SK-N-SH treated with all-trans-retinoic acid at 6 μM for 48 hours (cell line): ENCODE measurements around the gene LAMB1.
A peak's percentile ranks its signal among the peaks of the same experiment; 100 is the strongest.

Experiments
- ATAC-seq: fragments of 200-7000 bp; cut with Tn5 transposase; 3 replicates; pipeline ENCODE4 v1.9.1; 2020; ENCODE audit warnings: mild to moderate bottlenecking, moderate library complexity
- ARNTL ChIP-seq: fragments of 450-650 bp; formaldehyde crosslinking; IDR thresholded peaks from 2 replicates; pipeline ENCODE4 v1.5.0; 2020; ENCODE audit warnings: low read depth, mild to moderate bottlenecking, moderate library complexity, borderline replicate concordance
- CSDC2 ChIP-seq: fragments of 250-450 bp; sonication (Bioruptor Pico); IDR thresholded peaks from 2 replicates; pipeline ENCODE4 v1.5.0; 2020; ENCODE audit warnings: mild to moderate bottlenecking, moderate library complexity
- ESRRG ChIP-seq: fragments of 250-450 bp; sonication (Bioruptor Pico); IDR thresholded peaks from 2 replicates; pipeline ENCODE4 v1.6.1; 2021; ENCODE audit warnings: mild to moderate bottlenecking
- ISL1 ChIP-seq: fragments of 250-450 bp; sonication (Bioruptor Pico); IDR thresholded peaks from 2 replicates; pipeline ENCODE4 v2.1.2; 2022; ENCODE audit warnings: mild to moderate bottlenecking, moderate library complexity
- OSR1 ChIP-seq: fragments of 250-450 bp; sonication (Bioruptor Pico); IDR thresholded peaks from 2 replicates; pipeline ENCODE4 v1.8.0; 2022; ENCODE audit warnings: moderate library complexity, mild to moderate bottlenecking, inconsistent platforms
- PPARA ChIP-seq: fragments of 250-450 bp; sonication (Bioruptor Pico); IDR thresholded peaks from 2 replicates; pipeline ENCODE4 v1.5.0; 2020; ENCODE audit warnings: mild to moderate bottlenecking, borderline replicate concordance
- RARB ChIP-seq: fragments of 250-450 bp; sonication (Bioruptor Pico); IDR thresholded peaks from 2 replicates; pipeline ENCODE4 v1.8.0; 2021; ENCODE audit warnings: mild to moderate bottlenecking, moderate library complexity
- SNAI2 ChIP-seq: fragments of 250-450 bp; sonication (Bioruptor Pico); IDR thresholded peaks from 2 replicates; pipeline ENCODE4 v1.5.0; 2020; ENCODE audit warnings: mild to moderate bottlenecking, moderate library complexity
- ZFP3 ChIP-seq: fragments of 250-450 bp; sonication (Bioruptor Pico); IDR thresholded peaks from 2 replicates; pipeline ENCODE4 v1.5.0; 2020; ENCODE audit warnings: mild to moderate bottlenecking, moderate library complexity
- ZFP30 ChIP-seq: fragments of 450-650 bp; formaldehyde crosslinking; IDR thresholded peaks from 2 replicates; pipeline ENCODE4 v1.5.0; 2022; ENCODE audit warnings: mild to moderate bottlenecking, moderate library complexity
- ZNF70 ChIP-seq: fragments of 450-650 bp; formaldehyde crosslinking; IDR thresholded peaks from 2 replicates; pipeline ENCODE4 v1.5.0; 2020; ENCODE audit warnings: mild to moderate bottlenecking, moderate library complexity
- ZNF8 ChIP-seq: fragments of 450-650 bp; formaldehyde crosslinking; IDR thresholded peaks from 2 replicates; pipeline ENCODE4 v1.5.0; 2020; ENCODE audit warnings: mild to moderate bottlenecking, moderate library complexity
- TF ChIP-seq, protein P1 (sequence below): fragments of 250-450 bp; sonication (Bioruptor Pico); IDR thresholded peaks from 2 replicates; pipeline ENCODE4 v1.5.1; 2021; ENCODE audit warnings: mild to moderate bottlenecking, moderate library complexity
- TF ChIP-seq, protein P2 (sequence below): fragments of 250-450 bp; sonication (Bioruptor Pico); IDR thresholded peaks from 2 replicates; pipeline ENCODE4 v1.8.0; 2021; ENCODE audit warnings: low read depth, mild to moderate bottlenecking, moderate library complexity, borderline replicate concordance
- TF ChIP-seq, protein P3 (sequence below): fragments of 250-450 bp; sonication (Bioruptor Pico); IDR thresholded peaks from 2 replicates; pipeline ENCODE4 v1.5.1; 2020; ENCODE audit warnings: low read depth, mild to moderate bottlenecking, moderate library complexity
- TF ChIP-seq, protein P4 (sequence below): fragments of 250-450 bp; sonication (Bioruptor Pico); IDR thresholded peaks from 2 replicates; pipeline ENCODE4 v1.5.0; 2020; ENCODE audit warnings: mild to moderate bottlenecking, moderate library complexity

LAMB1 gene

DNA sequence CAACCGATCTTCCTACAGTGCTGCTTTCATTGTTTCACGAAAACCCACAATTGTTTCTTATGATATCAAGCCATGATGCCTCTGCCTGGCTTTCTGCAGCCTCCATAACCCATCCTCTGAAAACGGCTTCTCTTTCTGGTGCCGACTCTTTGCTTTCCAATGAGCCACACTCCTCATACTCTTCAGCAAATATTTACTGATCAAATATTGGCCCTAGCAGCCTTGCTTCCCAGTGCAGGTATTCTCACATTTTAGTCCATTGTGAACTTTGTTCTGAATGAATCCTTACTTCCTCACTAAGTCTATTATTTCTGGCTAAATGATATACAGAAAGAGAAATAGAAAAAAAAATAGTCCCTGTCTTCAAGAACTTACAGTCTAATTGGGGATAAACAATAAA lies 35.5 kb downstream of the LAMB1 start:
- ATAC-seq: no peak
- TF ChIP-seq ARNTL (CRISPR knock-in tag) (no peak), ZFP30 (CRISPR knock-in tag) (no peak), ZNF8 (CRISPR knock-in tag) (no peak), SNAI2 (CRISPR knock-in tag) (no peak)
- TF ChIP-seq, protein P1, sequence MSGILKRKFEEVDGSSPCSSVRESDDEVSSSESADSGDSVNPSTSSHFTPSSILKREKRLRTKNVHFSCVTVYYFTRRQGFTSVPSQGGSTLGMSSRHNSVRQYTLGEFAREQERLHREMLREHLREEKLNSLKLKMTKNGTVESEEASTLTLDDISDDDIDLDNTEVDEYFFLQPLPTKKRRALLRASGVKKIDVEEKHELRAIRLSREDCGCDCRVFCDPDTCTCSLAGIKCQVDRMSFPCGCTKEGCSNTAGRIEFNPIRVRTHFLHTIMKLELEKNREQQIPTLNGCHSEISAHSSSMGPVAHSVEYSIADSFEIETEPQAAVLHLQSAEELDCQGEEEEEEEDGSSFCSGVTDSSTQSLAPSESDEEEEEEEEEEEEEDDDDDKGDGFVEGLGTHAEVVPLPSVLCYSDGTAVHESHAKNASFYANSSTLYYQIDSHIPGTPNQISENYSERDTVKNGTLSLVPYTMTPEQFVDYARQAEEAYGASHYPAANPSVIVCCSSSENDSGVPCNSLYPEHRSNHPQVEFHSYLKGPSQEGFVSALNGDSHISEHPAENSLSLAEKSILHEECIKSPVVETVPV (CRISPR knock-in tag): no peak
- TF ChIP-seq, protein P2, sequence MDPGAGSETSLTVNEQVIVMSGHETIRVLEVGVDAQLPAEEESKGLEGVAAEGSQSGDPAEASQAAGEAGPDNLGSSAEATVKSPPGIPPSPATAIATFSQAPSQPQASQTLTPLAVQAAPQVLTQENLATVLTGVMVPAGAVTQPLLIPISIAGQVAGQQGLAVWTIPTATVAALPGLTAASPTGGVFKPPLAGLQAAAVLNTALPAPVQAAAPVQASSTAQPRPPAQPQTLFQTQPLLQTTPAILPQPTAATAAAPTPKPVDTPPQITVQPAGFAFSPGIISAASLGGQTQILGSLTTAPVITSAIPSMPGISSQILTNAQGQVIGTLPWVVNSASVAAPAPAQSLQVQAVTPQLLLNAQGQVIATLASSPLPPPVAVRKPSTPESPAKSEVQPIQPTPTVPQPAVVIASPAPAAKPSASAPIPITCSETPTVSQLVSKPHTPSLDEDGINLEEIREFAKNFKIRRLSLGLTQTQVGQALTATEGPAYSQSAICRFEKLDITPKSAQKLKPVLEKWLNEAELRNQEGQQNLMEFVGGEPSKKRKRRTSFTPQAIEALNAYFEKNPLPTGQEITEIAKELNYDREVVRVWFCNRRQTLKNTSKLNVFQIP: no peak
- TF ChIP-seq, protein P3, sequence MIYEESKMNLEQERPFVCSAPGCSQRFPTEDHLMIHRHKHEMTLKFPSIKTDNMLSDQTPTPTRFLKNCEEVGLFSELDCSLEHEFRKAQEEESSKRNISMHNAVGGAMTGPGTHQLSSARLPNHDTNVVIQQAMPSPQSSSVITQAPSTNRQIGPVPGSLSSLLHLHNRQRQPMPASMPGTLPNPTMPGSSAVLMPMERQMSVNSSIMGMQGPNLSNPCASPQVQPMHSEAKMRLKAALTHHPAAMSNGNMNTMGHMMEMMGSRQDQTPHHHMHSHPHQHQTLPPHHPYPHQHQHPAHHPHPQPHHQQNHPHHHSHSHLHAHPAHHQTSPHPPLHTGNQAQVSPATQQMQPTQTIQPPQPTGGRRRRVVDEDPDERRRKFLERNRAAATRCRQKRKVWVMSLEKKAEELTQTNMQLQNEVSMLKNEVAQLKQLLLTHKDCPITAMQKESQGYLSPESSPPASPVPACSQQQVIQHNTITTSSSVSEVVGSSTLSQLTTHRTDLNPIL (CRISPR knock-in tag): no peak

DNA sequence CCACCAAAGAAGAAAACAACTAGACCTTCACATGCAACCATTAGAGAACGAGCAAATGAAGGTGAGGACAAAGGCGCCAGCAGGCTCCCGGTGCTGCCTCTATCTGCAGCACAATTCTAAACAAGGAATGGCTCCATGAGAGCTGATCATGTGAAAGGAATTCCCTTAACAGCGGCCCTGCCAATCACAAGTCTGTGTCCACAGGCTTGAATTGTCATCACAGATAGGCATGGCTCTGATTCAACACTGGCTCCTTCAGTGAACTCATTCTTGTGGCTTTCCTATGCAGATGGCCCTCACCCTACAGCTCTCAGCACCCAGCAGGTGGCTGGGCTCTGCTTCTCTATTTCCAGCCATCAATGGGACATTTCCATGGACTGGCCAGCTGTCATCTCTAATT lies 36.2 kb downstream of the LAMB1 start:
- no peak for TF ChIP-seq CSDC2
- TF ChIP-seq ISL1 (CRISPR knock-in tag): peak; percentile 6; the same call in 1 of the 2 replicates
- TF ChIP-seq PPARA (CRISPR knock-in tag): no peak
- no peak for TF ChIP-seq ESRRG (CRISPR knock-in tag)
- TF ChIP-seq, protein P2: no peak
- TF ChIP-seq ZNF70 (CRISPR knock-in tag): no peak
- TF ChIP-seq ZNF8 (CRISPR knock-in tag): no peak
- peak; percentile 80 for ATAC-seq

DNA sequence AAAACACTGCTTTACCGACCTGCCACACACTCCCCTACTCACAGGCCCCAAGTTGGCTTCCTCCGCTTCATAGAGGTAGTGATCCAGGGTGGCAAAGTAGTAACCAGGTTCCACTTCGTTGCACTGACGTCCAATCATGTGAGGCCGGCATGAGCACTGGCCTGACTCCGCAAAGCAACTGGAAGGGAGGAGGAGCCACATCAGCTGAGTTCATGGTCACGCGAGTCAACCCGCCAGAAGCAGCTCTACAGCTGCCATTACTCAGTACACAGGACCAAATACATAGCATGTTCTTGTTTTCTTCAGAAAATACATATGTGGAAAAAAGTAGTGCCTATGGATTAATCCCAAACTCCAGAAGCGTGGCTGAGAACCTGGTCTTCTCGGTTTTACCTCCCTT lies 38.5 kb downstream of the LAMB1 start:
- no peak for ATAC-seq
- no peak for TF ChIP-seq ZFP3 (CRISPR knock-in tag)
- no peak for TF ChIP-seq ESRRG (CRISPR knock-in tag)
- TF ChIP-seq, protein P4, sequence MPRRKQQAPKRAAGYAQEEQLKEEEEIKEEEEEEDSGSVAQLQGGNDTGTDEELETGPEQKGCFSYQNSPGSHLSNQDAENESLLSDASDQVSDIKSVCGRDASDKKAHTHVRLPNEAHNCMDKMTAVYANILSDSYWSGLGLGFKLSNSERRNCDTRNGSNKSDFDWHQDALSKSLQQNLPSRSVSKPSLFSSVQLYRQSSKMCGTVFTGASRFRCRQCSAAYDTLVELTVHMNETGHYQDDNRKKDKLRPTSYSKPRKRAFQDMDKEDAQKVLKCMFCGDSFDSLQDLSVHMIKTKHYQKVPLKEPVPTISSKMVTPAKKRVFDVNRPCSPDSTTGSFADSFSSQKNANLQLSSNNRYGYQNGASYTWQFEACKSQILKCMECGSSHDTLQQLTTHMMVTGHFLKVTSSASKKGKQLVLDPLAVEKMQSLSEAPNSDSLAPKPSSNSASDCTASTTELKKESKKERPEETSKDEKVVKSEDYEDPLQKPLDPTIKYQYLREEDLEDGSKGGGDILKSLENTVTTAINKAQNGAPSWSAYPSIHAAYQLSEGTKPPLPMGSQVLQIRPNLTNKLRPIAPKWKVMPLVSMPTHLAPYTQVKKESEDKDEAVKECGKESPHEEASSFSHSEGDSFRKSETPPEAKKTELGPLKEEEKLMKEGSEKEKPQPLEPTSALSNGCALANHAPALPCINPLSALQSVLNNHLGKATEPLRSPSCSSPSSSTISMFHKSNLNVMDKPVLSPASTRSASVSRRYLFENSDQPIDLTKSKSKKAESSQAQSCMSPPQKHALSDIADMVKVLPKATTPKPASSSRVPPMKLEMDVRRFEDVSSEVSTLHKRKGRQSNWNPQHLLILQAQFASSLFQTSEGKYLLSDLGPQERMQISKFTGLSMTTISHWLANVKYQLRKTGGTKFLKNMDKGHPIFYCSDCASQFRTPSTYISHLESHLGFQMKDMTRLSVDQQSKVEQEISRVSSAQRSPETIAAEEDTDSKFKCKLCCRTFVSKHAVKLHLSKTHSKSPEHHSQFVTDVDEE (CRISPR knock-in tag): no peak
- no peak for TF ChIP-seq ARNTL (CRISPR knock-in tag)
- no peak for TF ChIP-seq OSR1
- TF ChIP-seq RARB (CRISPR knock-in tag): no peak
- TF ChIP-seq, protein P1 (CRISPR knock-in tag): no peak
- TF ChIP-seq, protein P2: no peak
